Endothelial cell of umbilical vein (primary cell): ENCODE measurements around the gene ACSBG1. TPM values are rescaled to one million over a fixed set of nuclear protein-coding genes. Genes with fewer than 3 reads are reported as not detected.

ENCODE experiments used
- BruUV-seq: library from RNA; stranded (reverse); fragments of 400-500 nt; replicated peaks from 2 replicates; lab custom pipeline; 2021; lab: Mats Ljungman, UMichigan
- CTCF ChIA-PET: fragments of 300-600, 350-600 bp; sonication (Branson Sonifier 250); formaldehyde crosslinking; loops from one replicate; lab custom pipeline; 2021; ENCODE audit warnings: antibody characterized with exemption, inconsistent platforms; lab: Charles Lee
- POLR2A ChIA-PET: fragments of 300-600, 350-600 bp; sonication (Branson Sonifier 250); formaldehyde crosslinking; loops from one replicate; lab custom pipeline; 2021; ENCODE audit warnings: antibody characterized with exemption, inconsistent platforms; lab: Charles Lee
- DNase-seq: peaks from one replicate; pipeline ENCODE4 v3.0.0-alpha.2; 2011; ENCODE audit warnings: low read depth, low spot score
- FAIRE-seq: peaks from 2 replicates; lab custom pipeline; 2011; peaks lifted over from hg19 to GRCh38; lab: Jason Lieb, UNC
- H2AFZ ChIP-seq: 2 replicates; pipeline ENCODE4 v1.6.0; 2012; ENCODE audit warnings: low read depth, low read length, control low read depth, inconsistent platforms
- H3K27ac ChIP-seq: 2 replicates; pipeline ENCODE4 v1.5.1; 2011; ENCODE audit warnings: low read depth, mild to moderate bottlenecking, control low read depth, low read length, moderate library complexity; ENCODE audit not compliant: insufficient read depth
- H3K27me3 ChIP-seq, 2 experiments: 2 replicates each; pipeline versions ENCODE4 v1.6.0 to v1.6.1; 2011; ENCODE audit warnings: low read length in 2 of 2, mixed read lengths in 1 of 2; ENCODE audit not compliant: control insufficient read depth in 2 of 2, insufficient read depth in 2 of 2
- H3K36me3 ChIP-seq, 2 experiments: 2 replicates in 1 of 2; 3 replicates in 1 of 2; pipeline ENCODE4 v1.5.1; 2011; ENCODE audit warnings: low read length in 2 of 2, mild to moderate bottlenecking in 1 of 2, moderate library complexity in 1 of 2; ENCODE audit not compliant: control insufficient read depth in 2 of 2, insufficient read depth in 2 of 2; ENCODE audit errors: extremely low read depth in 1 of 2
- H3K4me1 ChIP-seq: 3 replicates; pipeline ENCODE4 v1.5.1; 2011; ENCODE audit warnings: mild to moderate bottlenecking, low read length; ENCODE audit not compliant: control insufficient read depth, insufficient read depth; ENCODE audit errors: extremely low read depth
- H3K4me2 ChIP-seq: 2 replicates; pipeline ENCODE4 v1.6.1; 2011; ENCODE audit warnings: low read length, control low read depth, mixed read lengths; ENCODE audit not compliant: insufficient read depth
- H3K4me3 ChIP-seq, 3 experiments: fragments of 200-600 bp in 1 of 3; sonication (generic), shearing (Covaris generic) in 1 of 3; replicated peaks in 1 of 3; 2 replicates each; pipeline ENCODE4 v1.5.1; 2011 to 2016; ENCODE audit warnings: control low read depth in 3 of 3, low read length in 3 of 3, mild to moderate bottlenecking in 2 of 3, inconsistent platforms in 1 of 3, low read depth in 1 of 3, moderate library complexity in 1 of 3; ENCODE audit not compliant: insufficient read depth in 1 of 3
- H3K79me2 ChIP-seq: 2 replicates; pipeline ENCODE4 v1.6.0; 2012; ENCODE audit warnings: low read length, inconsistent platforms; ENCODE audit not compliant: control insufficient read depth, insufficient read depth
- H3K9ac ChIP-seq: replicated peaks from 2 replicates; pipeline ENCODE3; 2011; ENCODE audit warnings: low read length, control low read depth; ENCODE audit not compliant: insufficient read depth; ENCODE audit errors: extremely low read depth
- H3K9me1 ChIP-seq: replicated peaks from 3 replicates; pipeline ENCODE4 v1.6.0; 2011; ENCODE audit warnings: mild to moderate bottlenecking, low read length; ENCODE audit not compliant: control insufficient read depth, insufficient read depth; ENCODE audit errors: extremely low read depth
- H3K9me3 ChIP-seq: replicated peaks from 2 replicates; pipeline ENCODE4 v1.5.1; 2012; ENCODE audit warnings: low read length, inconsistent platforms; ENCODE audit not compliant: control insufficient read depth, insufficient read depth
- H4K20me1 ChIP-seq: replicated peaks from 2 replicates; pipeline ENCODE3; 2011; ENCODE audit warnings: mild to moderate bottlenecking, low read length; ENCODE audit not compliant: control insufficient read depth, insufficient read depth; ENCODE audit errors: extremely low read depth
- CTCF ChIP-seq, 2 donors: IDR thresholded peaks; 1 replicate in 1 of 2; 2 replicates in 1 of 2; pipeline ENCODE4 v1.5.1; 2011; ENCODE audit warnings: low read length in 2 of 2, mild to moderate bottlenecking in 2 of 2, moderate library complexity in 2 of 2, control low read depth in 1 of 2, inconsistent platforms in 1 of 2, low read depth in 1 of 2; ENCODE audit not compliant: insufficient read depth in 1 of 2; ENCODE audit errors: extremely low read depth in 1 of 2
- EZH2 ChIP-seq: IDR thresholded peaks from 2 replicates; pipeline ENCODE4 v1.6.1; 2012; ENCODE audit warnings: borderline replicate concordance, low read depth, mild to moderate bottlenecking, moderate library complexity, low read length, inconsistent platforms; ENCODE audit not compliant: severe bottlenecking
- FOS ChIP-seq: IDR thresholded peaks from 2 replicates; pipeline ENCODE4 v1.6.1; 2011; ENCODE audit warnings: mild to moderate bottlenecking, low read length, moderate library complexity, borderline replicate concordance; ENCODE audit not compliant: insufficient read depth
- GATA2 ChIP-seq: IDR thresholded peaks from 2 replicates; pipeline ENCODE4 v1.7.0; 2011; ENCODE audit warnings: low read depth, mild to moderate bottlenecking, moderate library complexity, mixed read lengths, low read length; ENCODE audit not compliant: insufficient read length, insufficient read depth
- JUN ChIP-seq: IDR thresholded peaks from 2 replicates; pipeline ENCODE4 v1.6.1; 2011; ENCODE audit warnings: borderline replicate concordance, low read depth; ENCODE audit not compliant: insufficient read length, insufficient read depth
- MAX ChIP-seq: IDR thresholded peaks from 2 replicates; pipeline ENCODE4 v1.6.1; 2011; ENCODE audit not compliant: insufficient read depth, insufficient read length
- MYC ChIP-seq: IDR thresholded peaks from one replicate; pipeline ENCODE4 v1.6.1; 2011; ENCODE audit warnings: mild to moderate bottlenecking, low read depth, low read length
- POLR2A ChIP-seq: IDR thresholded peaks from 2 replicates; pipeline ENCODE4 v1.6.1; 2012; ENCODE audit warnings: low read depth, mild to moderate bottlenecking, control low read depth, low read length
- POLR2AphosphoS5 ChIP-seq: IDR thresholded peaks from 2 replicates; pipeline ENCODE4 v1.6.1; 2012; ENCODE audit warnings: low read depth, mild to moderate bottlenecking, control low read depth, low read length, moderate library complexity; ENCODE audit not compliant: insufficient read depth
- dilution Hi-C: fragments of 300-500 bp; cut with MboI; formaldehyde crosslinking; loops from one replicate; pipeline ENCODE4 v1.15.0; 2019; ENCODE audit warnings: low sequenced_read_pairs; ENCODE audit not compliant: extremely low pct_ligation_motif_present
- intact Hi-C: fragments of 100-400 bp; cut with micrococcal nuclease; formaldehyde crosslinking; loops from one replicate; pipeline ENCODE4 v1.10.0; 2022
- polyA plus RNA-seq, 4 experiments: library from polyadenylated mRNA; depleted of rRNA in 3 of 4; stranded (reverse) in 3 of 4; unstranded in 1 of 4; fragments of >200 nt; gene quantifications; 2 replicates each; pipeline versions ENCODE4 v1.2.1 to v1.2.3, GENCODE V29; 2011 to 2012; ENCODE audit warnings: missing spikeins in 1 of 4
- total RNA-seq: library from RNA; stranded (reverse); gene quantifications from 2 replicates; pipeline ENCODE4 v1.2.3, GENCODE V29; 2021

Gene ACSBG1
- total and polyA plus RNA-seq, 2 donors (not counting 3 experiments of a cell fraction or from before 2014, with no cell fraction given), result not detected

GRCh38 chr15:78266806-78267205, 32.4 kb upstream of the ACSBG1 start:
- ChIA-PET POLR2A (no interaction called here), CTCF (interaction anchor here (1.3 to 2.8 kb wide), 2 partner anchors 33 to 307 kb away, joined by 4 to 11 read pairs; partner anchors contain the start of gene SKIC8)
- Histone ChIP-seq H3K9me1 (no peaks in the 10 kb centered on the region), H3K4me2 (no peak overlapping the region), H3K27ac (no peak overlapping the region), H3K27me3 (no peaks in the 10 kb centered on the region), H3K4me1 (peaks cover 7% of the 10 kb centered on the region), H3K9me3 (no peaks in the 10 kb centered on the region), H4K20me1 (no peaks in the 10 kb centered on the region), H3K36me3 (no peaks in the 10 kb centered on the region), H3K79me2 (peaks cover 19% of the 10 kb centered on the region), H3K9ac (no peak overlapping the region), H2AFZ (no peak overlapping the region), H3K4me3 (no peak overlapping the region)
- FAIRE-seq (no peak), DNase-seq (no peak)
- no TSS peak for BruUV-seq
- intact Hi-C loops, result no loop called here
- dilution Hi-C loops, result no loop called here
- TF ChIP-seq FOS, result no peak

GRCh38 chr15:78266229-78266628, 31.9 kb upstream of the ACSBG1 start:
- Histone ChIP-seq H2AFZ (no peak overlapping the region), H3K9me3 (no peaks in the 10 kb centered on the region), H3K27me3 (no peaks in the 10 kb centered on the region), H3K4me1 (peaks cover 7% of the 10 kb centered on the region), H3K9me1 (no peaks in the 10 kb centered on the region), H3K9ac (no peak overlapping the region), H4K20me1 (no peaks in the 10 kb centered on the region), H3K36me3 (no peaks in the 10 kb centered on the region), H3K4me3 (no peak overlapping the region), H3K79me2 (peaks cover 19% of the 10 kb centered on the region), H3K27ac (no peak overlapping the region), H3K4me2 (no peak overlapping the region)
- dilution Hi-C loops, result no loop called here
- intact Hi-C loops, result no loop called here
- POLR2A ChIA-PET, result interaction anchor here (0.5 kb wide), 1 partner anchor 563 kb away, joined by 6 read pairs; no protein-coding TSS in a partner anchor
- DNase-seq, result no peak
- TF ChIP-seq POLR2AphosphoS5, result no peak
- TF ChIP-seq EZH2, result no peak
- no peak for TF ChIP-seq MAX
- no peak for TF ChIP-seq GATA2
- TF ChIP-seq MYC, result no peak
- TF ChIP-seq FOS, result no peak
- no peak for TF ChIP-seq POLR2A
- TF ChIP-seq CTCF (IDR thresholded peaks at IDR 0.05; ENCODE audit: extremely low read depth in 1 of 2, insufficient read depth in 1 of 2, low read depth in 1 of 2, low read length in 2 of 2), result no peak
- TF ChIP-seq JUN, result no peak
- no TSS peak for BruUV-seq
- CTCF ChIA-PET, result interaction anchor here (0.8 to 2.8 kb wide), 4 partner anchors 10 to 306 kb away, joined by 3 to 11 read pairs (median 4); partner anchors contain the start of gene SKIC8
- FAIRE-seq, result no peak
